ENCODE results near the gene ZNF506. TPM values are rescaled to one million over a fixed set of nuclear protein-coding genes. Genes with fewer than 3 reads are reported as not detected.
"Not testable (repeated sequence)": the region's sequence is repeated elsewhere in the genome, so short reads cannot be mapped to it uniquely, and the experiment has no call there.

Gene ZNF506
- total and polyA plus RNA-seq, 7 experiments from 2014 or later, result 20.4 to 93.9 (median 44.8) TPM

DNA sequence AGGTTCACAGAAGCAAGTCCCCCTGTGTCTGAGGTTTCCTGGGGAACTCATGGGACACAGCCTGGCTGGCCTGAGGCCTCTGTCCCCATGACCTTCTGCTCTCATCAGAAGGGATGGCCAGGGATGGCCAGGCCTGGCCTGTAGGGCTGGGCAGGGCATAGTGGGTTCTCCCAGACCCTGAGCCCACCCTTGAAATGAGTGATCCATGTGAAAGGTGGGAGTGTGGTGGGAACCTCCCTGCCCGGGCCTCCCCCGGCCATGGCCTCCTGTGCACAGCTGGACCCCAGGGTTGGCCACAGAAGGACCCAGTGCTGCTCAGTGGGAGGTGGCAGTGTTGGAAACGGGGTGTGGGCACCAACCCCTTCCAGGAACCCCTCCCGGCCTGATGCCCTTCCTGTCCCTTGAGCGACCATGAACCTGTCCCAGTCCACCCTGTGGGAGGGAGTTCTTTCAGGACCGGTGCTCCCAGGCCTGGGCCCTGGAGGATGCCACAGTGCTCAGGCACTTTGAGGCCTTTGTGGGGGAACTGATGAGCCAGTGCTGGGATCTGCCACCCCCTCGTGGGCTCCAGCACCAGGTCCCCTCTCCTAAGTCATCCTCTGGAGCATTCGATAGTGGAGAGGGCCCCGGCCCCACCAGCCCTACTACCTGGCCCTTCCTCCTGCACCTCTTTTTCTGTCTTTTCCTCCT is 73.2 kb downstream of the ZNF506 start:
- CTCF ChIA-PET, result no interaction called here
- no peaks in the 10 kb centered on the region for H3K27me3 Mint-ChIP-seq
- no peak overlapping the region for H3K27ac Mint-ChIP-seq
- no peaks in the 10 kb centered on the region for H3K9me3 ChIP-seq (ENCODE audit: control insufficient read depth in 2 of 3, low read length in 3 of 3)
- intact Hi-C loops (cut with micrococcal nuclease), result no loop called here
- H3K27me3 ChIP-seq (ENCODE audit: control insufficient read depth in 2 of 2, insufficient read depth in 2 of 2, low read length in 2 of 2), result no peaks in the 10 kb centered on the region
- no peaks in the 10 kb centered on the region for H3K4me1 ChIP-seq (ENCODE audit: control insufficient read depth in 2 of 2, insufficient read depth in 2 of 2, low read length in 2 of 2)
- no peak for ATAC-seq
- peaks cover 0 to 4% (median 0%) of the 10 kb centered on the region in 11 donors for H3K9me3 Mint-ChIP-seq
- H3K27ac ChIP-seq (ENCODE audit: low read depth, low read length), result no peak overlapping the region
- POLR2A ChIA-PET, result no interaction called here
- no peak for DNase-seq
- H3K4me3 ChIP-seq (ENCODE audit: low read length), result no peak overlapping the region
- no peaks in the 10 kb centered on the region for H3K4me1 Mint-ChIP-seq
- H3K36me3 Mint-ChIP-seq, result no peaks in the 10 kb centered on the region
- H3K4me3 Mint-ChIP-seq, result no peak overlapping the region
- H3K36me3 ChIP-seq (ENCODE audit: control insufficient read depth in 2 of 3, insufficient read depth in 3 of 3, low read length in 3 of 3), result no peaks in the 10 kb centered on the region

DNA sequence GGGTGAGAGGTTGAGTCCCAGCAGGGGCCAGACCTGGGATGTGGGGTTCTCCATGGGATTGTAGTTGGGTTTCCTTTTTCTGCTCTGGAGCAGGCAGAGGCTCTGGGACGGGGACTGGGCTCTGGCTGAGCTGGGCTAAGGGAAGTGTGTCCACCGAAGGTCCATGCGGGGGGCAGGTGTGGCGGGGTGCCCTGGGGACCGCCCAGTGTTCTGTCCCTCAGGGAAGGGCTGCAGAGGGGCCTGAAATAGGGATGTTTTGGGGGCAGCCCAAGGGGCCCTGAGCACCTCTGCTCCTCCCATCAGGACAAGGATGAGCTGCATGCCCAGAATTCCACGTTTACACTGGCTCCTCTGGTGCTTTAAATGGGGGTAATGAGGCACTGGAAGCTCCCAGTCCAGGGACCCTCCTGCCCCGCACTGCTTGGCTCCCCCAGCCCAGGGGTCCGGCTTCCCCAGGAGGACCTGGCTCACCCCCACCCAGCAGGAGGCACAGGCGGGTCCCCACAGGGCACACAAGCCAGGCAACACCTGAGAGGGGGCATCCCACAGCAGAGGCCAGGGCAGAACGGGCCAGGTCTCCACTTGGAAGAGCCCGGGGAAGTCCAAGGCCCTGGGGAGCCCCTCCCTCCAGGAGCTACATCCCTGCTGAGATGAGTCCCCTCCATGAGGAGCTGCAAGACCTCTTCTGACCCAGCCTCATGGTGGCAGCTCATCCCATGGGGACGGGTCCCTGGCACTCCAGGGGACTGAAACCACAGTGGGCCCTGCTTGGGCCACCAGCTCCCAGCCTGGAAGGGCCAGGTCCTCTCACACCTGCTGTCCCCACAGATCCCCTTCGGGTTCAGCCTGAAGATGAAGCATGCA is 74.0 kb downstream of the ZNF506 start:
- H3K4me1 Mint-ChIP-seq, result no peaks in the 10 kb centered on the region
- no peak overlapping the region for H3K4me3 Mint-ChIP-seq
- H3K9me3 Mint-ChIP-seq, result peaks cover 0 to 3% (median 0%) of the 10 kb centered on the region in 11 donors
- no peak for DNase-seq
- intact Hi-C loops (cut with micrococcal nuclease), result no loop called here
- H3K36me3 Mint-ChIP-seq, result no peaks in the 10 kb centered on the region
- Histone ChIP-seq H3K36me3 (ENCODE audit: control insufficient read depth in 2 of 3, insufficient read depth in 3 of 3, low read length in 3 of 3) (no peaks in the 10 kb centered on the region), H3K4me1 (ENCODE audit: control insufficient read depth in 2 of 2, insufficient read depth in 2 of 2, low read length in 2 of 2) (no peaks in the 10 kb centered on the region), H3K4me3 (ENCODE audit: low read length) (no peak overlapping the region), H3K9me3 (ENCODE audit: control insufficient read depth in 2 of 3, low read length in 3 of 3) (no peaks in the 10 kb centered on the region), H3K27me3 (ENCODE audit: control insufficient read depth in 2 of 2, insufficient read depth in 2 of 2, low read length in 2 of 2) (no peaks in the 10 kb centered on the region), H3K27ac (ENCODE audit: low read depth, low read length) (no peak overlapping the region)
- ATAC-seq, result no peak
- H3K27me3 Mint-ChIP-seq, result no peaks in the 10 kb centered on the region
- POLR2A ChIA-PET, result no interaction called here
- CTCF ChIA-PET, result no interaction called here
- H3K27ac Mint-ChIP-seq, result no peak overlapping the region

- CTCF ChIA-PET, result no interaction called here
- H3K9me3 ChIP-seq (ENCODE audit: control insufficient read depth in 2 of 3, low read length in 3 of 3), result no peaks in the 10 kb centered on the region
- H3K9me3 Mint-ChIP-seq, result peaks cover 0 to 3% (median 0%) of the 10 kb centered on the region in 11 donors
- H3K36me3 Mint-ChIP-seq, result no peaks in the 10 kb centered on the region
- intact Hi-C loops (cut with micrococcal nuclease), result no loop called here
- no peak overlapping the region for H3K4me3 Mint-ChIP-seq
- H3K27ac Mint-ChIP-seq, result no peak overlapping the region
- no peaks in the 10 kb centered on the region for H3K27me3 ChIP-seq (ENCODE audit: control insufficient read depth in 2 of 2, insufficient read depth in 2 of 2, low read length in 2 of 2)
- H3K36me3 ChIP-seq (ENCODE audit: control insufficient read depth in 2 of 3, insufficient read depth in 3 of 3, low read length in 3 of 3), result no peaks in the 10 kb centered on the region
- ATAC-seq (no peak), DNase-seq (no peak)
- H3K4me1 ChIP-seq (ENCODE audit: control insufficient read depth in 2 of 2, insufficient read depth in 2 of 2, low read length in 2 of 2), result no peaks in the 10 kb centered on the region
- no peaks in the 10 kb centered on the region for H3K27me3 Mint-ChIP-seq
- no peak overlapping the region for H3K27ac ChIP-seq (ENCODE audit: low read depth, low read length)
- POLR2A ChIA-PET, result interaction anchor here (1.5 kb wide), 1 partner anchor 84 kb away, joined by 3 read pairs; no protein-coding TSS in a partner anchor
- H3K4me1 Mint-ChIP-seq, result no peaks in the 10 kb centered on the region
- no peak overlapping the region for H3K4me3 ChIP-seq (ENCODE audit: low read length)
Observed at GRCh38 chr19:19746286-19747213, 75.0 kb downstream of the ZNF506 start.

GRCh38 chr19:19745496-19746285 is 75.9 kb downstream of the ZNF506 start:
- Mint-ChIP-seq H3K27me3 (no peaks in the 10 kb centered on the region), H3K9me3 (peaks cover 0 to 2% (median 0%) of the 10 kb centered on the region in 11 donors), H3K4me3 (no peak overlapping the region), H3K27ac (no peak overlapping the region), H3K4me1 (no peaks in the 10 kb centered on the region), H3K36me3 (no peaks in the 10 kb centered on the region)
- Histone ChIP-seq H3K36me3 (ENCODE audit: control insufficient read depth in 2 of 3, insufficient read depth in 3 of 3, low read length in 3 of 3) (no peaks in the 10 kb centered on the region), H3K4me3 (ENCODE audit: low read length) (no peak overlapping the region), H3K27ac (ENCODE audit: low read depth, low read length) (no peak overlapping the region), H3K9me3 (ENCODE audit: control insufficient read depth in 2 of 3, low read length in 3 of 3) (no peaks in the 10 kb centered on the region), H3K4me1 (ENCODE audit: control insufficient read depth in 2 of 2, insufficient read depth in 2 of 2, low read length in 2 of 2) (no peaks in the 10 kb centered on the region), H3K27me3 (ENCODE audit: control insufficient read depth in 2 of 2, insufficient read depth in 2 of 2, low read length in 2 of 2) (no peaks in the 10 kb centered on the region)
- ATAC-seq, result peak; percentile 35
- CTCF ChIA-PET, result interaction anchor here (0.9 kb wide), 1 partner anchor 213 kb away, joined by 4 read pairs; no protein-coding TSS in a partner anchor
- DNase-seq, result no peak
- POLR2A ChIA-PET, result interaction anchor here (1.5 kb wide), 1 partner anchor 83 kb away, joined by 3 read pairs; no protein-coding TSS in a partner anchor
- intact Hi-C loops (cut with micrococcal nuclease), result no loop called here

- H3K27ac ChIP-seq (ENCODE audit: low read depth, low read length), result no peak overlapping the region
- H3K4me3 ChIP-seq (ENCODE audit: low read length), result no peak overlapping the region
- Mint-ChIP-seq H3K27me3 (no peaks in the 10 kb centered on the region), H3K9me3 (peaks cover 0 to 2% (median 0%) of the 10 kb centered on the region in 11 donors), H3K36me3 (no peaks in the 10 kb centered on the region), H3K4me3 (no peak overlapping the region), H3K4me1 (no peaks in the 10 kb centered on the region), H3K27ac (no peak overlapping the region)
- no peak for DNase-seq
- no peak for ATAC-seq
- H3K36me3 ChIP-seq (ENCODE audit: control insufficient read depth in 2 of 3, insufficient read depth in 3 of 3, low read length in 3 of 3), result no peaks in the 10 kb centered on the region
- intact Hi-C loops (cut with micrococcal nuclease), result no loop called here
- ChIA-PET POLR2A (no interaction called here), CTCF (no interaction called here)
- no peaks in the 10 kb centered on the region for H3K4me1 ChIP-seq (ENCODE audit: control insufficient read depth in 2 of 2, insufficient read depth in 2 of 2, low read length in 2 of 2)
- no peaks in the 10 kb centered on the region for H3K27me3 ChIP-seq (ENCODE audit: control insufficient read depth in 2 of 2, insufficient read depth in 2 of 2, low read length in 2 of 2)
- H3K9me3 ChIP-seq (ENCODE audit: control insufficient read depth in 2 of 3, low read length in 3 of 3), result no peaks in the 10 kb centered on the region
Observed at GRCh38 chr19:19744641-19745040, 76.9 kb downstream of the ZNF506 start.

DNA sequence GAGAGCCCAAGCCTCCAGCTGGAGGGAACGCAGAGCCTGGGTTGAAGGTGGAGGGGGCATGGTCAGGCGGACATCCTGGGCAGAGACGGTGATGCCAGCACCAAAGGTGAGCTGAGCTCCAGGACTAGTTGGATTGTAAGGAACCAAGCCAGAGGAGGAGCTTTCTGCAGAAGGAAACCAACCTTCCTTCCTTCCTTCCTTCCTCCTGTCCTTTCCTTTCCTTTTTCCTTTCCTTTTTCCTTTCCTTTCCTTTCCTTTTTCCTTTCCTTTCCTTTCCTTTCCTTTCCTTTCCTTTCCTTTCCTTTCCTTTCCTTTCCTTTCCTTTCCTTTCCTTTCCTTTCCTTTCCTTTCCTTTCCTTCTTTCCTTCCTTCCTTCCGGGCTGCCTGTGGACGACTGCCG is 77.6 kb downstream of the ZNF506 start:
- H3K9me3 Mint-ChIP-seq; CTCF ChIA-PET; DNase-seq; H3K4me1 Mint-ChIP-seq; H3K27ac ChIP-seq (ENCODE audit: low read depth, low read length); H3K4me3 ChIP-seq (ENCODE audit: low read length); intact Hi-C loops (cut with micrococcal nuclease); H3K27me3 ChIP-seq (ENCODE audit: control insufficient read depth in 2 of 2, insufficient read depth in 2 of 2, low read length in 2 of 2); POLR2A ChIA-PET; H3K4me3 Mint-ChIP-seq; H3K9me3 ChIP-seq (ENCODE audit: control insufficient read depth in 2 of 3, low read length in 3 of 3); H3K27me3 Mint-ChIP-seq; H3K27ac Mint-ChIP-seq; ATAC-seq; H3K4me1 ChIP-seq (ENCODE audit: control insufficient read depth in 2 of 2, insufficient read depth in 2 of 2, low read length in 2 of 2); H3K36me3 ChIP-seq (ENCODE audit: control insufficient read depth in 2 of 3, insufficient read depth in 3 of 3, low read length in 3 of 3); H3K36me3 Mint-ChIP-seq: not testable (repeated sequence)

All from naive thymus-derived CD4-positive, alpha-beta T cell (primary cell).